Amniotic epithelial cell (primary cell): ENCODE results near the gene SCO1.
A peak's percentile ranks its signal among the peaks of the same experiment; 100 is the strongest.
"Not testable (repeated sequence)": the region's sequence is repeated elsewhere in the genome, so short reads cannot be mapped to it uniquely, and the experiment has no call there.

ENCODE experiments used
- DNase-seq: peaks from one replicate; pipeline ENCODE4 v3.0.0-alpha.2; 2010; ENCODE audit warnings: low read depth

The SCO1 gene

DNA sequence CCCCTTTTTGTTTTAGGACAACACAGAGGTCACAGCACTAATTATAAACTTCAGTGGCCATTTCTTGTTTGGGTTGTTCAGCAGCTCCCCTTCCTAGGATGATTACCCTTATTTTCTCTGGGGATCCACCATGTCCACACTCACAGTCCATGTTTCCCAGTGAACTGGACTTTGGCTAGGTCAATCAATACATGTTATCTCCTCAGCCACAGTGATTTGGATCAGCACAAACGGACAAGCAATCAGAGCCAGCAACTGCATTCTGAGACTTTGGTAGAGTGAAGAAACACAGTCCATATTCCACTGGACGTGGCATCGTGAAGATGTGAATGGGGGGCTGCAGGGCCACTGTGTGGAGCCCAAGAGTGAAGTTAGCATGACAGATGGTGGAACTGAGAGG is 27.9 kb upstream of the SCO1 start:
- no peak for DNase-seq

DNA sequence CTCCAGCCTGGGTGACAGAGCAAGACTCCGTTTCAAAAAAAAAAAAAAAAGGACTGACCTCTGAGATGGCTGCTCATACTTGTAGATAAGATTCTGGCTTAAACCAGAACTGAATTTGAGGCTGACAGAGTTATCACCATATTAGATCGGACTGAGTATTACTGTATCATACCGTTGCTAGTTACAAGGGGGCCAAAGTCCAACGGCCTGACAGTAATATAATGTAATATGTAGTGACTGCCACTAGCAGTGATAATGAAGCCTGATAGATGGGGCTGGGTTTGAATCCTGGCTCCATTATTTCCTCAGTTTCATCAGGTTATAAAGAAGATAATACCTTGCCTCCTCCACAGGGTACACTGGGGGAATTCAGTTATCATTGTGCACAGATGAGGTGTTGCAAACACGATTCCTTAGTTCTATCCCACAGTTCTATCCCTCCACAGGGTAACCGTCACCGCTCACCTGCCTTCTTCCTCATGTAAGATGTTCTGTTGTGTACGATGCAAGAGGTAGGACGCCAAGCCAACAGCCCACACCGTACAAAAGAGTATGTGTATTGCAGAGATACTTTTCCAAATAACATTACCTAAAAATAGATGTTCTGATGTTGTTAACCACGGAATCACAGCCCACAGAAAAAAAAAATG is 27.3 kb upstream of the SCO1 start:
- no peak for DNase-seq

DNA sequence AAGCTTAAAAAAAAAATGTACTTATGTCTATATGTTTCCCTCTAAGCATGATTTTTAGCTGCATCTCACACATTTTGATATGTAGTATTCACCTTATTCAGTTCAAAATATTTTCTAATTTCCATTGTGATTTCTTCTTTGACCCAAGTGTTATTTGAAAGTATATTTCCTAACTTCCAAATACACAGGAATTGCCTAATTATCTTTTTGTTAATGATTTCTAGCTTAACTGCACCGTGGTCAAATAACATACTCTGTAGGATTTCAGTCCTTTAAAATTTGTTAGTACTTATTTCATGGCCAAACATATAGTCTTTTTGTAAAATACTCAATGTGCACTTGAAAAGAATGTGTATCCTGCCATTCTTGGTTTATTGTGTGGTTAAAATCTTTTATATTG is 21.2 kb upstream of the SCO1 start:
- no peak for DNase-seq

DNA sequence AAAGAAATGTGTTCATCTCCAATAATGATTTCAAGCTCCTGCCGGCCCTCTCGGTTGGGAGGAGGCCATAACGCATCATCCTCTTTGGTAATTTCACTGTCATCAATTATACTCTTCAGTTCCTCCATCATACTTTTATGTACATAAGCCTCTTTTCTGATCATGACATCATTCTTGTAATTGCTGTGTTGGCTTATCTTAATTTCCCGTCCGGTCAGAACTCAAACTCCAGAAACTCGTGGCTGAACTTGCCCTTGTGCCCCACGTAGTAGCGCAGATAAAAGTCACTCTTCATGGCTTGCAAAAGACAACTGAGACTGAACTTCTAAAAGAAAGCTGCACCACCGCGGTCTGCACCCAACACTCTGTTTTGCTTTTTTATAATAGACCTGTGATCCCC is 18.9 kb upstream of the SCO1 start:
- no peak for DNase-seq

DNA sequence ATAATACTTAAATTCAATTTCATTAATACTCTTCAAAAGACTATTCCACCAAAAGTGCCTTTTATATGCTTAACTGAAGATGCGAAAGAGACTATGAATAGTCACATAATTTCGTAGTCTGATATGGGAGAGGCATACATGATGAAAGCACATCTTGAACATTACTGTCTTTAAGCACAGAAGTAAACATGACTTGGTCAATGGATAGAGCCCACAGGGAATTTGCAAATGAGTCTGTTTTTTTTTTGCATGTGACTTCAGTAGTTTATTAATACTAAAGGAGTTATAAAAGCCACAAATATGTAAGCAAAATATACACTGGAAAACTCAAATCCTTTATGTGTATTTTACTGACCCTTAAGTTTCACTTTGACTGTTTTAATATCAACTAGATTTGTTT is 16.0 kb upstream of the SCO1 start:
- peak; percentile 34 for DNase-seq

DNA sequence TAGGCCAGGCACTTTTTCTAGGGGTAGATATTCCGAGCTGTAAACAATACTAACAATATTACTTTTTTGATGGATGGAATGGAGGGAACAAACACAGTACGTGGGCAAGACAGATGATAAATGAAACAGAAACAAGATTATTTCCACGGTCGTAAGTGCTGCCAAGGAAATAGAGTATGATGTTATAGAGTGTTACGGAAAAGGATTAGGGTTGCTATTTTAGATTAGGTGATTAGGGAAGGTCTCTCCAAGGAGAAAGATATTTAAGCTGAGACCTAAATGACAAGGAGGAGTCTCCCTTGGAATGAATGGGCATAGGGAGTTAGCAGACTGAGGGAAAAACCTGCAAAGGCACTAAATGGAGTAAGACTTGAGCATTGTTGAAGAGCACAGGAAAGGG is 8.4 kb upstream of the SCO1 start:
- no peak for DNase-seq

DNA sequence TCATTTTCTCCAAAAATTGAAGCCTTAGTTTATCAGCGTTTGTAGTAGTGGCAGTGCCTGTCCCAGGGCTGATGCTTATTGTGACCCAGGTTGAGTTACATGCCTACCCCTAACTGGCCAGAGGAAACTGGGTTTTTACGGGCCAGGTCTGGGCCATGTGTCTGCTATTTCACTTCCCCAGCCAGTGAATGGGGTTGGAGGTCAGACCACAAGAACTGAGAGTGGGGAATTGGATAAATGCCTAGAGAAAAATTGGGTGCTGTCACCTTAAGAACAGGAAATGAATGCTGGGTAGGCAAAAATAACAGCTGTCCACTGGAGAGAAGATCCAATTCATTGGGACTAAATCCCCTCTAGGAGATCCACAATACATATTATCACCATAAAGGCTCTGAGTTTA is 5.2 kb upstream of the SCO1 start:
- DNase-seq, result peak; percentile 59

DNA sequence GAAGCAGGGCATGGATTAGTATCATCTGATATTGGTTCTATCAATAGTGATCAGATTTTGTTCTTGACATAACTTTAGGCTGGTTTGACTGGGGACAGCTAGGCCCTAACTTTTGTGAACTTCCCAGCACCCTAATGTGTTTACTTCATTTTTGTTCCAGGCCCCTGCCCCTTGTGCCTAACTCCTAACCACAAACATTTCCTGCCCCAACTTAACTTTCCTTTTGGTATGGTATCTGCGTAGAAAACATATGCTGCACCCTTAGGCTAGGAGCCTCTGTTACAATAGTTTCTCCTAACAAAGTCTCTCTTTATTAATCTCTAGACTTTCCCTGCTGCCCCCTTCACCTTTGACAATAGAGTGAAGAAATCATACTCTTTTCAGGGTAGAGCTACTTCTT is 2.5 kb upstream of the SCO1 start:
- DNase-seq, result peak; percentile 30

DNA sequence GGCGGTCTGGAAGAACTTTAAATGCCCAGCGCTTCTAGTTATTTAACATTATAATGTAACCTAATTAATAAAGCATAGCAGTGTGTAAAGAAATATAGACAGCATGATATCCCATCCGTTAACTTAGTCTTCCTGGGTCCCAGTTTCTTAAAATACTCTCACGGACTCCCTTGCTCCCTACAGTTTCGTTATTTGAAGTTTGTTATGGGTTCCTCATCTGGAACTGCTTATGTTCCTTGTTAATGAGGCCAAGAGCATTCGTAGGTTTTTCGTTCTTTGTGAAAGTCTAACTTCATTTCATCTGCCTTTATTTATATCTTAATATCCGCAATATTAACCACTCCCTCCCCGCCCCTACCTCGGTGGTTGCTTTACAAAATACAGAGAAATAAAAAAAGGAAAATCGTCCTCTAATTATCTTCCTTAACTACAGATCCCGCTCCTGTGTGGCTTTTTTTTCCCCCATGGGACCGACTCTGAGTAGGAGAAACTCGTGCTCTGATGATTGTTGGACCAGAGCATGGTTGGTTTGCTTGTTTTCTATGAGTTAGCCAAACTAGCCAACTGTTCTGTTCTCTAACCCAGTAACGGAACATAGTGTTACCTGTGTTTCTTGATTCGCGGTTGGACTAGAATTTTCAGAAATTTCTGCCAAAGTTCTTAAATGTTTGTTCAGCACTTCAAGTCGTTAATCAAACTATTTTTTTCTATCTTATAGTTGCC is 924 bp upstream of the SCO1 start:
- peak; percentile 22 for DNase-seq

DNA sequence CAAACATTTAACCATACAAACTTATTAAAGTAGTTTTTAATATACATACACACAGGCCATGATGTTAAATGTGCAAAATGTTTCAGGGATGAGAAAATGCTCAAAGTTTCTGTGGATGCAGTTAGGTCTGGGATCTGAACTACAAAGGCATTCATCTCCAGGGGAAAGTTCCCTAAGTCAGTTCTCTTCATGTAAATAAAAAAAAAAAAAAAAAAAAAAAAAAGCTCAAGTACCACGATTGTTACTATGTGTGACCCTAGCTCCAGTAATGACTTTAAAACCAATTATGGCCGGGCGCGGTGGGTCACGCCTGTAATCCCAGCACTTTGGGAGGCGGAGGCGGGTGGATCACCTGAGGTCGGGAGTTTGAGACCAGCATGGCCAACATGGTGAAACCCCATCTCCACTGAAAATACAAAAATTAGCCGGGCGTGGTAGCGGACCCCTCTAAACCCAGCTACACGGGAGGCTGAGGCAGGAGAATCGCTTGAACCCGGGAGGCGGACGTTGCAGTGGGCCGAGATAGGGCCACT is 1.4 kb downstream of the SCO1 start:
- DNase-seq, result not testable (repeated sequence)

DNA sequence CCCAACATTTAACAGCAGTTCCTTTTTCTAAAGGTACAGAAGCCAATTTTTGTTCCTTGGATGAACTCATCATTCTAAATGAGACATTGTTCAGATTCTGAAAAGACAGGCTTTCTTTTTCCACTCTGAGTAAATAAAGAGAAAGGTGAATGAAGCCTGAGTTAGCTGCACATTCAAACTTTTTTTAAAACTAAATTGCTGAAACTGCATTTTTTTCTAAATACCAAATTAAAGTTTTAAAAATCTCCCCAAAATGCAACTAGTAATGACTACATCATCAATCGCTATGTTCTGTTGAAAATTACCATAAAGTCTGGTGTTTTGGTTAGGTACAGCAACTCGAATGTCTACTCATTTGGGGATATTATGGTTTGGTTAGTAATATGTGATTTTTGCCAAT is 9.8 kb downstream of the SCO1 start:
- DNase-seq, result no peak

DNA sequence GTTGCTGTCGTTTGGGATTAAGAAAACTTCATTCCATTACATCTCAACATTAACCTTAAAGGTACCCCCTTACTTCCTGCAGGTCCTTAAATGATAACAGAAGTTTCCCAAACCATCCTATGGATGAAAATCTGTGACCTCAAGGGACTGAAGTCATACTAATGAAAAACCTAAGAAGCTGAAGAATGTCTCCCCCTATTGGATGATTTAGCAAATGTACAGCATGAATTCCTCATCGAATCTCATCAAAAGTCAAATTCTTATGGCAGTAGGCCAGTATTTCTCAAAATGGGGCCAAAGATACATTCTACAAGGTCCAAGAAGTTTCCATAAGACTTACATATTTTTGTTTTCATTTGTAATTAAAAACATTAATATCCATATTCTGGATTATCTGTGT is 13.5 kb downstream of the SCO1 start:
- DNase-seq, result peak; percentile 47

DNA sequence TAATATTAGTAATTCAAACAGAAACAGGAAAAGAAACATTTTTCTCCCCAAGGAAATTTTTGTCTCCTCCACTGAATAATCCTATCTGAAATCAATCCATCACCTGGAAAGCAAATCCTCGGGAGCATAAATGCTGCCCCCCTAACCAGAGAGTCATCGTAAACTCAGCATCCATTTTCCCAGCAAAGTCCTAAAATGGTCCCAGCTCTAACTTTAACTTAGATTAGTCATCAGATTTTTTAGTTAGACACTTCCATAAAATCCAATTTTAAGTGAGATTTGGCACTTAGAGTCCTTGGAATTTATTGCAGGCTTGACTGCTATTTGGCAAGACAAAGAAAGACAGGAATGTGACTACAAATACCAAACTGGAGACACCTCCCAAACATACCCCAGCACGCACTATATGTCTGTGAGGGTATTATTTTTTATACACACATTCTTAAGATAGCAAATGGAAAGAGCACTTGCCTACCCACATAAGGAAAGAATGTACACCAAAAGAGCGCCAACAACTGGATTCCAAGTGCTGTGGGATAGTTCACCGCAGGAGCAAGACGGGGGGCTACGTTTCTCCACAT is 15.4 kb downstream of the SCO1 start:
- peak; percentile 33 for DNase-seq

DNA sequence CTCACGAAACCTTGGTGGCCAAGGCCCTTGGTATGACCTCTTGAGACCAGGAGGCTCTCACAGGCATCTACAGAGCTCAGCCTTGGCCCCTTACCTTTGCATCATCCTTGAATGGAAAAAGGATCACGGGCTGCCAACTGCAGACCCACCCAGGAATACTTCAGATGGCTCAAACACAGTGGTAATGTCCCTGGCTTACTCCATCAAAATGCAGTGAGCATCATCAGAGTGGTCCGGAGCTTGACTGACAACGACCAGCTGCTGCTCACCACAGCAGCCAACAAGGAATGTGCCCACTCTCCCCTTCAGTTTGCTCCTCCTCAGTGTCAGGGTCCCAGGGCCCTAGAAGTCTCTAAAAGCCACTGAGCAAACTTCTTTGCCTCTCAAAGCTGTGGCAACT is 22.6 kb downstream of the SCO1 start:
- no peak for DNase-seq

DNA sequence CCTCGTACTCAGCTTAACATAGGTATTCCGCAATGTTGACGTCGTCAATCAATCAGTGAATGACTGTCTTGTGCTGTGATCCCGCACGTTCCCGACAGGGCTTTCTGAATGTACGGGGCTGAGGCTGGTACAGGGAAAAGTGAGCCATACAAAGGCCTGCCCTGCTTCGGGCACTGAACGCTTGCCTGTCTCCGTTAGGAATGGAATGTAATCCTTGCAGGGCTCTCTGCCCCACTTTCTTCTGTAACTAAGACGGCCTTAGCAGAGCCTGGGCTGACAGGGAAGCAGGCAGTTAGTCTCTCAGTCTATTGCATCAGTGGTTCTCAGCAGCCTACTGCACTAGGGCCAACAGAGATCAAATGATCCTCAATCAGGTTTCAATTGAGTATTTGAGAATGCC is 24.0 kb downstream of the SCO1 start:
- DNase-seq, result peak; percentile 76

DNA sequence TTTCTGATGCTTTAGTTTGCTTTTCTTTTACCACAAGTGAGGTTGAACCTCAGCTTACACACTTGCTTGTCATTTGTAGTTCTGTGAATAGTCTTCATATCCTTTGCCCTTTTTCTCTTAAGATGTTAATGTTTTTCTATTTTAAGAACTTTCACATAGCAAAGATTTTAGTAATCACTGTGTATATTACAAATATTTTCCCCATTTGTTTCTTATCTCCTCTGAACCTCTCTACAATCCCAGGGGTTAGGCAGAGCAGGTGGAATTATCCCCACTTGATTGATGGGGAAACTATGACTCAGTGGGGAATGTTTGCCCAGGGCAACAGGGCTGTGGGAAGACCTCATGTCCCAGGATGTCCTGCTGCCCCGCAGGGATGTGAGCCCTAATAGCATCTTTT is 28.6 kb downstream of the SCO1 start:
- peak; percentile 75 for DNase-seq

DNA sequence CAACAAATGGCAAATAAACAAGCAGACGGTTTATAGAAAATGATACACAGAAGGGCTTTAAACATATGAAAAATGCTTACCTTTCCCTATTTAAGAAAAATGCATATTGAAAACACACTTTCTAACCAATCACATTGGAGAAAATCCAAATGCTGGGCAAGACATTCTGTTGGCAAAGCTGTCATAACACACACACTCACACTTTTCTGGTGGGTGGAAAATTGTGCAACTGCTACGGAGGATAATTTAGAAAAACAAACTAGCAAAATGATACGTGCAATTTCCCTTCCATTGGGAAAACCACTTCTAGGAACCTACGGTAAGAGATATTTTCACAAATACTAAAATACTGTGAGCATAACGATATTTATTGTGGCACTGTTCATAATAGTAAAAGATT is 30.4 kb downstream of the SCO1 start:
- no peak for DNase-seq

DNA sequence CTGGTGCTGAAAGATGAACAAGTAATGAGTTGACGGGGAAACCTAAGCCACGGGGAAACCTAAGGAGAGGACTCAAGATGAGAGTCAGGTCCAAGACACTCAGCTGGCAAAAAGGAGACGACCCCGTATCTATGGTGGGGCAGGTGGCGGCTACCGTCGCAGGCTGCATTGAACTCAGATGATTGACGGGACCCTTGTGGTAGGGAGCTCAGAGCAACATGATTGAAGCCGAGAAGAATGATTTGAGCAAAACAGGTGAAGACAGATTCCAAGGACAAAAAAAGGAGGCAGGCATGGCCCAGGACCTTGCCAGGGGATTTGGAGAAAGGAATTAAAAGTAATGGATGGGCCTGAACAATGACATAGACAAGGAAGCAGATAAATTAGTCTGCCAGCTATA is 32.8 kb downstream of the SCO1 start:
- DNase-seq, result no peak

DNA sequence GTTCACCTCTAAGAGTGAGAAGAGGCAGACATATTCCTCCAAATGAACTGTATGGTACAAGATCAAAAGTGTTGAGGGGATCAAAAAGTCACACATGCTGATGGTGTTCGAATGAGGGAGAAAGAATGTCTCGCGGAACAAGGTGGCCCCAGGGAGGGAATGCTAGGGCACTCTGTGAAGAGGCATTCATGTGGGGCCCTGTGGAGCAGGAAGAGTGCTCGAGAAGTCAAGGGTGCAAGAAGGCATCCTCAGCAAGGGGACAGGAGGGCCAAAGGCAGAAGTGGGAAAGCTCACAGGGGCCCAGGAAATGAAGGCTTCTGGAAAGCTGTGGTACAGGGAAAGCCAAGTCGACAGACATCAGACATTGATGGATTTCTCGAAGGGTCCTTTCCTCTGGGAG is 34.1 kb downstream of the SCO1 start:
- DNase-seq, result no peak

DNA sequence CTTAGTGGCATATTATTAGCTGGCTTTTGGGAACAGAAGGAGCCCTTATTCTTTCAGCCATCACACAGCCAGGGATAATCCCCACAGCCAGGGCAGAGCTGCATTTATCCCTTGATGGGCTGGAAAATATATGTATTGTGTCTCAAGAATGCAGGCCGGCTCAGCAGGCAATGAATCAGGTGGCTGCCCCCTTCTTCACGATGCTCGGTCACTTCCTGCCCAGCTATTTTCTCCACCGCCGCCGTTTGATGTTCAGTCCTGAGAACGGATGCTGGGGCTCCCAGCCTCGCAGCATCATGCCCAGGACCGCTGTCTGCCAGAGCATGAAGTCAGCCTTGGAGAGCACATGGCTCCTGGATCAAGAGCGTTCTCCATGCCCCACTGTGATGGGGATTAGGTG is 35.9 kb downstream of the SCO1 start:
- DNase-seq, result no peak

DNA sequence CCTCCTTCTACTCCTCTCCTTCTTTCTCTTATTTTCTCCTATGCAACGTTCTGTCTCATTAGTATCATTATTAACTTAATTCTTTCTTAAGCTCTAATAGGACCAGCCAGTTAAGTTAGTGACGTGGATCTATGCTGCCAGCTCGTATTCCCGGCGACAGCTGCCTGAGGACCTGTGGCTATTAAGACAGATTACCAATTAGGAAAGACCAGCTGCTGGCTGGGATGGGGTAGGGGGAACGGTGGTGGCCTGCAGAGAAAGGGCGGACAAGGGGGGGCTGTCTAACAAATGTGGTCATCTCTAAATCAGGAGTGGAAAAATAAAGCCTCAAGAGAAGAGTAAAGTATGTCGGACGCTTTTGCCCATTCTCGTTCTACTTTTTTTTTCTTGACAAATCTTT is 39.5 kb downstream of the SCO1 start:
- DNase-seq, result no peak

DNA sequence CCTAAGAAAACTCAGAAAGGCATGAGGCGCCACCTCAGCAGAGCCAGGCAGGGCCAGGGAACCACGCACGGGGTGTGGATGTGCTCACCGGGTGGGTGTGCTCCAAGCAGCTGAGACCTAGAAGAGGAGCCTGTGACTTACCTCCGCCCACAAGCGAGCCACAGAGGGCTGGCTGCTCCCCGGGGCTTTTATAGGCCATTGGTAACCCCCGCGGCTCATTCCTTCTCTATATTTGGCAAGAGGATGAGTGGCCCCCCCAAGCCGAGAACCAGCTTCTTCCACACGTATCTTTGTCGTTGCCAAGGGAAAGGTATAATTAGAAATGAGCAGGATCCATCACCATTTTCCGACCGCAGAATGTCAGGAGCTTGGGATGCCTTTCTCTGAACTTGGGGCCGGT is 40.2 kb downstream of the SCO1 start, which contains the start of gene MYH3:
Gene MYH3, minus strand, starts transcription at position 162 of the 400 bp plus-strand sequence. CDS start 2,245 bp downstream, outside the sequence.
- DNase-seq, result no peak

DNA sequence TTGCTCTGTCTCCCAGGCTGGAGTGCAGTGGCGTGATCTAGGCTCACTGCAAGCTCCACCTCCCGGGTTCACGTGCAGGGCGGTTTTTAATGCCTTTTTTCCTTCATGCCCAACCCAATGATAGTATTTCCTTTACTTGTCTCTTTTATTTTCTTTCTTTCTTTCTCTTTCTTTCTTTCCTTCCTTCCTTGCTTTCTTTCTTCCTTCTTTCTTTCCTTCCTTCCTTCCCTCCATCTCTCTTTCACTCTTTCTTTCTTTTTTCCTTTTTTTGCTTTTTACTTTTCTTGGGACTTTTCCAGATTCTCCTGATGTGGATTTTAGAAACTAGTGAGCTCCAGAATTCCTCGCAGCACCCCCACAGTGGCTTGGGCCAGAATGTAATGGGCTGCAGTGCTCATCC is 43.3 kb downstream of the SCO1 start:
- no peak for DNase-seq
